Astrocyte (in vitro differentiated cells and primary cell): ENCODE measurements around the gene TAF5L. TPM values are rescaled to one million over a fixed set of nuclear protein-coding genes. Genes with fewer than 3 reads are reported as not detected.

Experiments used
- DNase-seq: peaks from one replicate; pipeline ENCODE4 v3.0.0-alpha.2; 2010; ENCODE audit warnings: low read depth
- FAIRE-seq: peaks from 2 replicates; lab custom pipeline; 2011; peaks lifted over from hg19 to GRCh38; lab: Jason Lieb, UNC
- H2AFZ ChIP-seq: 2 replicates; pipeline ENCODE4 v1.6.0; 2012; ENCODE audit warnings: low read depth, low read length, inconsistent platforms
- H3K27ac ChIP-seq: 2 replicates; pipeline ENCODE4 v1.5.1; 2011; ENCODE audit warnings: low read depth, low read length, inconsistent platforms
- H3K27me3 ChIP-seq: 2 replicates; pipeline ENCODE4 v1.6.0; 2011; ENCODE audit warnings: low read length, inconsistent platforms; ENCODE audit not compliant: insufficient read depth
- H3K36me3 ChIP-seq: 2 replicates; pipeline ENCODE4 v1.5.1; 2011; ENCODE audit warnings: low read length, inconsistent platforms; ENCODE audit not compliant: insufficient read depth
- H3K4me1 ChIP-seq: 2 replicates; pipeline ENCODE4 v1.5.1; 2011; ENCODE audit warnings: low read length, inconsistent platforms; ENCODE audit not compliant: insufficient read depth
- H3K4me2 ChIP-seq: 2 replicates; pipeline ENCODE4 v1.6.0; 2012; ENCODE audit warnings: low read length, inconsistent platforms
- H3K4me3 ChIP-seq: 2 replicates; pipeline ENCODE4 v1.5.1; 2011; ENCODE audit warnings: low read depth, mild to moderate bottlenecking, low read length, inconsistent platforms; ENCODE audit not compliant: insufficient read depth
- H3K79me2 ChIP-seq: 2 replicates; pipeline ENCODE4 v1.6.0; 2012; ENCODE audit warnings: mild to moderate bottlenecking, low read length, inconsistent platforms; ENCODE audit not compliant: insufficient read depth
- H3K9ac ChIP-seq: 2 replicates; pipeline ENCODE4 v1.6.0; 2012; ENCODE audit warnings: mild to moderate bottlenecking, low read length, inconsistent platforms
- H3K9me3 ChIP-seq: 2 replicates; pipeline ENCODE4 v1.5.1; 2012; ENCODE audit warnings: low read depth, mild to moderate bottlenecking, low read length, inconsistent platforms; ENCODE audit not compliant: insufficient read depth
- H4K20me1 ChIP-seq: 2 replicates; pipeline ENCODE4 v1.6.0; 2012; ENCODE audit warnings: low read length, inconsistent platforms; ENCODE audit not compliant: insufficient read depth
- H3K27ac Mint-ChIP-seq: one replicate; pipeline ENCODE4 v1.8.0; 2021; ENCODE audit warnings: mild to moderate bottlenecking, mixed read lengths; ENCODE audit not compliant: unreplicated experiment
- H3K27me3 Mint-ChIP-seq: one replicate; pipeline ENCODE4 v1.8.0; 2021; ENCODE audit warnings: low read depth, mixed read lengths; ENCODE audit not compliant: unreplicated experiment
- H3K36me3 Mint-ChIP-seq: one replicate; pipeline ENCODE4 v1.8.0; 2021; ENCODE audit warnings: low read depth, mixed read lengths; ENCODE audit not compliant: unreplicated experiment
- H3K4me1 Mint-ChIP-seq: one replicate; pipeline ENCODE4 v1.8.0; 2021; ENCODE audit warnings: low read depth, mixed read lengths; ENCODE audit not compliant: unreplicated experiment
- H3K4me3 Mint-ChIP-seq: one replicate; pipeline ENCODE4 v1.8.0; 2021; ENCODE audit warnings: mild to moderate bottlenecking, moderate library complexity, mixed read lengths; ENCODE audit not compliant: unreplicated experiment
- H3K9me3 Mint-ChIP-seq: one replicate; pipeline ENCODE4 v1.8.0; 2021; ENCODE audit warnings: mild to moderate bottlenecking, mixed read lengths; ENCODE audit not compliant: unreplicated experiment
- EZH2 ChIP-seq: IDR thresholded peaks from 2 replicates; pipeline ENCODE4 v1.6.1; 2012; ENCODE audit warnings: mild to moderate bottlenecking, low read length, inconsistent platforms; ENCODE audit not compliant: insufficient read depth
- total RNA-seq: library from RNA; stranded (reverse); gene quantifications from 2 replicates; pipeline ENCODE4 v1.2.1, GENCODE V29; 2021
- TF ChIP-seq, protein P1 (sequence below): IDR thresholded peaks from 2 replicates; pipeline ENCODE4 v1.5.1; 2011; ENCODE audit warnings: low read depth, mild to moderate bottlenecking, inconsistent platforms, low read length, moderate library complexity; ENCODE audit not compliant: insufficient read depth

The TAF5L gene
- total RNA-seq, 1 donor from 2014 or later: 23.5 TPM

DNA sequence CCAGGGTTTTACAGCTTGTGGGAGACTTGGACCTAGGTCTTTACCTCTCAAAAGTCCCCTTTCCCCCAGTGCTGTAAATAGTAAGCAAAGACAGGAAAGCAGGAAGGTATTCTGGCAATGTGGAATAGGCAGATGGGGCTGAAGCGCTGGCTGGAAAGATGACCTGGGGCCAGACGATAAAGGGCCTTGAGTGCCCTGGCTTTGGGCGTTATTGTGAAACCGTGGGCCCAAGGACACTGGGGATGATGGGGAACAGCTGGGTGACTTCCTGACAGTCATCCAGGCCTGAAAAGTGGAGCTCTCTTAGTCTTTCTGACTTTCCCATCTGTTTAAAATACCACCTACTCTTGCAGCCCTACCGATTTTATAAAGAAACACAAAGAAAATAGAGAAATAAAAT, 16.5 kb upstream of the TAF5L start:
- no peak overlapping the region for H3K9ac ChIP-seq
- peaks cover 11% of the 10 kb centered on the region for H3K36me3 Mint-ChIP-seq
- H3K4me2 ChIP-seq: no peak overlapping the region
- H3K4me1 ChIP-seq: no peaks in the 10 kb centered on the region
- no peaks in the 10 kb centered on the region for H3K9me3 ChIP-seq
- H3K4me1 Mint-ChIP-seq: no peaks in the 10 kb centered on the region
- H3K36me3 ChIP-seq: peaks cover 18% of the 10 kb centered on the region
- H3K27me3 ChIP-seq: no peaks in the 10 kb centered on the region
- TF ChIP-seq, protein P1, sequence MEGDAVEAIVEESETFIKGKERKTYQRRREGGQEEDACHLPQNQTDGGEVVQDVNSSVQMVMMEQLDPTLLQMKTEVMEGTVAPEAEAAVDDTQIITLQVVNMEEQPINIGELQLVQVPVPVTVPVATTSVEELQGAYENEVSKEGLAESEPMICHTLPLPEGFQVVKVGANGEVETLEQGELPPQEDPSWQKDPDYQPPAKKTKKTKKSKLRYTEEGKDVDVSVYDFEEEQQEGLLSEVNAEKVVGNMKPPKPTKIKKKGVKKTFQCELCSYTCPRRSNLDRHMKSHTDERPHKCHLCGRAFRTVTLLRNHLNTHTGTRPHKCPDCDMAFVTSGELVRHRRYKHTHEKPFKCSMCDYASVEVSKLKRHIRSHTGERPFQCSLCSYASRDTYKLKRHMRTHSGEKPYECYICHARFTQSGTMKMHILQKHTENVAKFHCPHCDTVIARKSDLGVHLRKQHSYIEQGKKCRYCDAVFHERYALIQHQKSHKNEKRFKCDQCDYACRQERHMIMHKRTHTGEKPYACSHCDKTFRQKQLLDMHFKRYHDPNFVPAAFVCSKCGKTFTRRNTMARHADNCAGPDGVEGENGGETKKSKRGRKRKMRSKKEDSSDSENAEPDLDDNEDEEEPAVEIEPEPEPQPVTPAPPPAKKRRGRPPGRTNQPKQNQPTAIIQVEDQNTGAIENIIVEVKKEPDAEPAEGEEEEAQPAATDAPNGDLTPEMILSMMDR: no peak
- TF ChIP-seq EZH2: no peak
- no peak for DNase-seq
- H3K4me3 ChIP-seq: no peak overlapping the region
- no peak overlapping the region for H3K27ac Mint-ChIP-seq
- H3K79me2 ChIP-seq: peaks cover 48% of the 10 kb centered on the region
- no peaks in the 10 kb centered on the region for H3K27me3 Mint-ChIP-seq
- FAIRE-seq: no peak
- H4K20me1 ChIP-seq: peaks cover 54% of the 10 kb centered on the region
- no peak overlapping the region for H3K4me3 Mint-ChIP-seq
- no peaks in the 10 kb centered on the region for H3K9me3 Mint-ChIP-seq
- no peak overlapping the region for H2AFZ ChIP-seq
- H3K27ac ChIP-seq: no peak overlapping the region

DNA sequence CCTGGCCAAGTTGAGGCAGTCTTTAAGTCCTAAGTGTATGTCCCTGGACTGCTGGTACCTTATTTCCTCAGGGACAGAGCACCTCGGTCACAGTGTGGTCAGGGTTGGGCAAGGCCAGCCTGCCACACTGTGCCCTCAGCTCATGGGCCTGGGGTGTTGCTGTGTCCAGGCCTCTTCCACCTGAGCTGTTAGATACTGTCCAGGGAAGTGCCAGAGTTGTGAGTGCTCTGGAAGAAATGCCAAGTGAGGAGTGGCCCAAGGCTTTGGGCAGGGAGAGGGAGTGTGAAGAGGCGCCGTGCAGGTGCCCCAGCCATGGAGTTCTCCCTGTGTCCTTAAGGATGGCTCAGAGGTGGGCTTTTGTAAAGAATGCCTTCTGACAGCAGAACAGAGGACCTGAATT, 15.4 kb upstream of the TAF5L start:
- H3K27me3 ChIP-seq: no peaks in the 10 kb centered on the region
- H3K4me2 ChIP-seq: no peak overlapping the region
- no peak overlapping the region for H3K9ac ChIP-seq
- H3K9me3 ChIP-seq: no peaks in the 10 kb centered on the region
- FAIRE-seq (no peak), DNase-seq (no peak)
- no peaks in the 10 kb centered on the region for H3K27me3 Mint-ChIP-seq
- no peaks in the 10 kb centered on the region for H3K4me1 Mint-ChIP-seq
- H3K4me1 ChIP-seq: no peaks in the 10 kb centered on the region
- no peak overlapping the region for H3K27ac ChIP-seq
- H3K36me3 ChIP-seq: peaks cover 22% of the 10 kb centered on the region
- H3K4me3 ChIP-seq: no peak overlapping the region
- H3K27ac Mint-ChIP-seq: no peak overlapping the region
- peaks cover 65% of the 10 kb centered on the region for H4K20me1 ChIP-seq
- TF ChIP-seq, protein P1: no peak
- no peak for TF ChIP-seq EZH2
- peaks cover 17% of the 10 kb centered on the region for H3K36me3 Mint-ChIP-seq
- no peak overlapping the region for H2AFZ ChIP-seq
- no peaks in the 10 kb centered on the region for H3K9me3 Mint-ChIP-seq
- H3K79me2 ChIP-seq: peaks cover 54% of the 10 kb centered on the region
- no peak overlapping the region for H3K4me3 Mint-ChIP-seq

DNA sequence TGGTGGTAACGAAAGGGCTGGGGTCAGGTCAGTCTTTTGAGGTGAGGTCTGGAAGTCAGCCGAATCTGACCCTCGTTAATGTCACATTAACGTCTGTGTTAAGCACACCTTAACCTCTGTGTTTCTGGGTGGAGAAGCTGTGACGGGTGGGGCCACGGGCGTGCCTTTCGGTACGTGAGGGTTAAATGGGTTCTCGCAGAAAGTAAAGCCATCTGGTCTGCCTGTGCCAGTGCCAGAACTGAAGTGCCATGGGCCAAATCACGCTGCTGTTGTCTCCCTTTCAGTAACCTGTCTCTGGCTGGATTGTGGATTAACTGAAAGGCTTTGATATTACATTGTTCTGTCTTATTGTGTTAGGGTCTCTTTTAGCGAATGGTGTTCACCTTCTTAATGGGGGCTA, 14.5 kb upstream of the TAF5L start:
- H3K9me3 ChIP-seq: no peaks in the 10 kb centered on the region
- no peak for FAIRE-seq
- peaks cover 28% of the 10 kb centered on the region for H3K36me3 ChIP-seq
- no peak overlapping the region for H3K27ac ChIP-seq
- no peak for TF ChIP-seq EZH2
- TF ChIP-seq, protein P1: no peak
- H3K79me2 ChIP-seq: peaks cover 51% of the 10 kb centered on the region
- H4K20me1 ChIP-seq: peaks cover 65% of the 10 kb centered on the region
- peaks cover 23% of the 10 kb centered on the region for H3K36me3 Mint-ChIP-seq
- no peak overlapping the region for H3K27ac Mint-ChIP-seq
- no peak overlapping the region for H3K4me2 ChIP-seq
- H3K4me1 ChIP-seq: no peaks in the 10 kb centered on the region
- H3K4me3 Mint-ChIP-seq: no peak overlapping the region
- no peaks in the 10 kb centered on the region for H3K27me3 Mint-ChIP-seq
- no peak overlapping the region for H3K4me3 ChIP-seq
- no peaks in the 10 kb centered on the region for H3K9me3 Mint-ChIP-seq
- no peaks in the 10 kb centered on the region for H3K4me1 Mint-ChIP-seq
- H3K9ac ChIP-seq: no peak overlapping the region
- H3K27me3 ChIP-seq: no peaks in the 10 kb centered on the region
- no peak for DNase-seq
- no peak overlapping the region for H2AFZ ChIP-seq
